DMS153 (cell line): Measurements from ENCODE around the gene LYZL1.
"Not testable (repeated sequence)": the region's sequence is repeated elsewhere in the genome, so short reads cannot be mapped to it uniquely, and the experiment has no call there.

Experiments
- DNase-seq: peaks from one replicate; lab custom pipeline; 2025; lab: John Stamatoyannopoulos, UW

Gene LYZL1

DNA sequence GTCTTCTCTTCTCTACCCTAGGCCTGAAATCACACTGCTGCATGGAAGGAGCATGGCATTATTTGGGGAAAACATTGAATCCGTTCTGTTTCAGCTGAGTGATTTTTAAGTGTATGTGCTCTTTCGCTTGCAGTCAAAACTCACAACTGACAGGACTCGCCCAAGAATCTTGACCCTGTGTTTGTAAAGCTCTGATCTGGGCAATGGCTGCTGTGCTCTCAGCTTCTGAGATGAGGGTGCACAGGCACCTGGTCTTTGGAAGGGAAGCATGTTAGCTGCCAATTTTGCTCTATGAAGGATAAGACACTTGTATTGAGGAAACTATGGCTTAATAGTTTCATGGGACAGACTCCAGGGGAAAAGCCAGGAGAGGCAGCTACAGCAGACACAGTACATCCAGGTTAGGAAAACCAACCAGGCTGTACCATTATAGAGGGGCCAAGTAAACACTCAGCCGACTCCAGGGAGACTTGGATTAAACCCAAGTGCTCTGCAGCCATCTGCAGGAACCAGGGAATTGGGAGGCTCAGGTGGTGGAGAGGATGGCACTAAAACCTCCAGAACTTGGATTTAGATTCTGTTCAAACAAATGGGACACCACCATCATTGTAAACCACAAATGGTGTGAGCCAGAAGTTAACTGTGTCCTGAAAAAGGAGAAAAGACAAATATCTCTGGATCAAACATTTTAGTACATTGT, 43.3 kb downstream of the LYZL1 start:
- DNase-seq: no peak

DNA sequence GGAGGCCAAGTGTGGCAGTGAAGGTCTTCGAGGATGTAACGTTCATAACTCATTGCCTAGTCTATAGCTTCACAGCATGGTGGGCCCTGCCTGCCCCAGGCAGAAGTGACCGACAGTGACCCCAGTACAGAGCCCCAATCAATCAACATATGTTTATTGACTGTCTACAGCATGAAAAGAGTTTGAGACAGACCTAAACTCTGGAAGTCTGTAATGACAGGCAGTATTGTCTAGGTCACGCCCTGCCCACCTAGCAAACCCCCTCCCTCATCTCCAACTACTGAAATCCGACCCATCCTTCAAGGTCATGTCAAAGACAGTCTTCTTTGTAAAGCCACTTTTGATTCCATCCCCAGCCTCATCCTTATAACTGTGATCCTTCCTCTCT, 43.9 kb downstream of the LYZL1 start:
- no peak for DNase-seq

DNA sequence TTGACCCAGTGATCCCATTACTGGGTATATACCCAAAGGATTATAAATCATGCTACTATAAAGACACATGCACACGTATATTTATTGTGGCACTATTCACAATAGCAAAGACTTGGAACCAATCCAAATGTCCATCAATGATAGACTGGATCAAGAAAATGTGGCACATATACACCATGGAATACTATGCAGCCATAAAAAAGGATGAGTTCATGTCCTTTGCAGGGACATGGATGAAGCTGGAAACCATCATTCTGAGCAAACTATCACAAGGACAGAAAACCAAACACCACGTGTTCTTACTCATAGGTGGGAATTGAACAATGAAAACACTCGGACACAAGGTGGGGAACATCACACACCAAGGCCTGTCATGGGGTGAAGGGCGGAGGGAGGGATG, 48.7 kb downstream of the LYZL1 start:
- not testable (repeated sequence) for DNase-seq

DNA sequence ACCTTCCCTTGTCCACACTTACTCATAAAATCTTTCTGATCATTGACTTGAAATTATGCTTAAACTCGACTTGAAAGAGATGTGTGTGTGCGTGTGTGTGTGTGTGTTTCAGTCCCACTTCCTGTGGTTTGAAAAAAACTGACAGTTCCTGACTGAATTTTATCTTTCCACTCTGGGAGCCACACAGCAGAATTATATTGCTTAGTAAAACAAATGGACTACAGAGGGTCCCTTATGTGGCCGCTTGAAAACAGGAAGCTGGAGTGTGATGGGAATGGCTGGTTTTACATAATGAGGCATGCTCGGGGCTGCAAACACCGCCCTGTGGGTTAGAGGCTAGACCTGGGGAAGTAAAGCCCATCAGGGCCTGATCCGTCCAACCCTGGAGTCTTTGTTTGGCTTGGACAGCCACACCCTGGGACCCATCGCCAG, 54.8 kb downstream of the LYZL1 start:
- no peak for DNase-seq

DNA sequence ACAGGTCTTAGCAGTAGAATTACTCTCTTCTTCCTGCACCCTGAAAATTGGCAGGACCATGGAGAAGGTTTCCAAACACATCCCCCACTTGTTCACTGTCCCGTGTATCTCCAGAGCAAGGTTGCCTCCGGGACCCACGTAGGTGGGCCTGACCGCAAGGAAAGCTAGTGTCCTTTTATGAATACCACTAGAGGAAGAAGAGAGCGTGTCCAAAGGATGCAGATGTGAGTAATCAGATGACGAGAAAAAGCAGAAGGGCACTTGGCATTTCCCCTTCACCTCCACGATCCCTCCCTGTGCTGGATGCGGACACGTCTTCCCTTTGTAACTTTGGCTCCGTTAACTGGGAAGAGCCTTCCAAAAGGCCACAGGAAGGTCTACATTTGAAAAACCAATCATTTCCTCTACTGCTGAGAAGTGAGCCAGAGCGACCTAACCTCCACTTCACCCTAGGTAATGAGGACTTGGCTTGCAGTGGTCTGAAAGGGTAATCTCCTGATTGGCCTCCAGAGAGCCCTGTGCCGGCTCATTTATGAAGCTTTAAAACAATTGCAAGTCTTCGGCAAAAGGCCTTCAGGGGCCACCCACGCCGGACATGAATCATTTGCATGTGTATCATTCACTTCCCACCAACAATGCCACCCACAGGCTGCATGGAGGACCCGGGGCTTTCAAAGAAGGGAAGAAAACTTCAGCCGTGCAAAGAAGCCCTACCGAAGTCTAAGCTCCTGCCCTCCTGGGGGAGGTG, 55.4 kb downstream of the LYZL1 start:
- DNase-seq: no peak

DNA sequence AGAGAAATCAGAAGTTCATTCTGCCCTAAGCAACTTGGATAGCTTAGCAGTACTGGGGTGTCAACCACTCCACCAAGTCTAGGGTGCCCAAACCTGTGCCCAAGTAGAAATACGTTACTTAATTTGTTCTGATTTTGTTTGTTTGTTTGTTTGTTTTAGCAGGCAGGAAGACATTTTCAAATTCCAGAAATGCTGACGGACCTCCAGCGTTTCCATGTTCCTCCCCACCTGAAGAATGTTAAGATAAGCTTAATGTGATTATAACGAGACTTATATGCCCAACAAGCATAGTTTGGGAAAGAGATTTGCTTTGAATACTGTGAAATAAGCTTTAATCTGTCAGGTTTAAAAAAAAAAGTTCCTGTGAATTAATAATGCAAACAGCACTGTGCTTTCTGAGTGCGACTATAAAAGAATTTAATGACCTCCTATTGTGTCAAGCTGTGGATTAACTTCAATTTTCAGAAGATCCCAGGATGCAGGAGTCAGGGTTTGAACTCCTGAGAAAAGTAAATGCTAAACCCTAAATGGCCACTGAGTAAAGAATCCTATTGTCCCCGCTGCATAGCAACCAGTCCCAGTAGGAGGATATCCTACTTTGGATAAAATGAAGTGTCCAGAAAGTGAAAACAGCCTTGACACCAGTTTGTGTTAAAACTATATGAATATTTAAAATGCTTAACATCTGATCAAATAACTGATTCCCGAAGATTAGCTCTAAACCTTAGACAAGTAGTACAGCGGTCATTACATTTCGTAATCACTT, 56.5 kb downstream of the LYZL1 start:
- no peak for DNase-seq

DNA sequence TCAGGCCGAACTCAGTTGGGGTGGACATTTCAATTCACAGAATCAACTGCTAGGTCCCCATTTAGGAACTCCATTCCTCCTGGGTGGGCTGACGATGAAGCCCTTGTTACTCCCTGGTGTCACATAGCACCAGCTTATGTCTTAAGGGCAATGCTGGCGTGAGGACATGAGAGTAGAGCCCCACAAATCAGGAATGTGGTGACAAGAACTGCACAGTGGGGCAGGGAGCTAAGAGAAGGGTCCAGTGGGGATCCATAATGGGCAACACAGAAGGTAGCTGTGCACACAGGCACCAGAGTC, 57.0 kb downstream of the LYZL1 start:
- no peak for DNase-seq

GRCh38 chr10:29346296-29347001, 57.6 kb downstream of the LYZL1 start:
- DNase-seq: no peak

DNA sequence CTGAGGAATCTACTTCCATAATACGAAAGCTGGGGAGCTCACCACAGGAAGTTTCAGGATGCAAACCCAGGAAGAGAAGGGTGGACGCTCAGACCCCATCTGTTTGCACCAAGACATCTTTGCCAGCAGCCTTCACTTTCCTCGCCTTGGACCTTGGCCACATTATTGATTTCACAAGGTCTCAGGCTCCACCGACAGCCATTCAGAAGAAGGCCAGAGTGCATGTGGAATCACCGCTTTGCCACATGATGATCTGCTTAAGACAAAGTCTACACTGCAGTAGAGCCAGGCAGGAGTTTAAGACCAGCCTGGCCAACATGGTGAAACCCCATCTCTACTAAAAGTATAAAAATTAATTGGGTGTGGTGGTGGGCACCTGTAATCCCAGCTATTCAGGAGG, 60.0 kb downstream of the LYZL1 start:
- no peak for DNase-seq

DNA sequence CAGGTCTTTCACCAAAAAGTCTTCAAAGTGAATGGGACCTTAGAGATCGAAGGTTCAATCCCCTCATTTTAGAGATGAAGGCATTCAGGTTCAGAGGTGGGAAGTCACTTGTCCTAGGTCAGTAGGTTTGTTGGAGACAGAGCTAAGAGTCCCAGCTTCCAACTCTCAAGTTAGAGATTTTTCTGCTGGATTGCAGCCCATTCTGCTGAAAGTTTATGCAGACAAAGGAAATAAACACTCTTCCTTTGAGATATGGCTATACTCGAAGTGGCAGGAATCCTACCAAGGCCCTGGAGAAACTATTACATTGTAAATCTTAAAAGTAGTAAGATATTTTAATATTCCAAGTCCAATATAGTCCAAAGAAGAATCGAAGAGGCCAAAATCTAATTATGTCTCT, 64.4 kb downstream of the LYZL1 start:
- no peak for DNase-seq

DNA sequence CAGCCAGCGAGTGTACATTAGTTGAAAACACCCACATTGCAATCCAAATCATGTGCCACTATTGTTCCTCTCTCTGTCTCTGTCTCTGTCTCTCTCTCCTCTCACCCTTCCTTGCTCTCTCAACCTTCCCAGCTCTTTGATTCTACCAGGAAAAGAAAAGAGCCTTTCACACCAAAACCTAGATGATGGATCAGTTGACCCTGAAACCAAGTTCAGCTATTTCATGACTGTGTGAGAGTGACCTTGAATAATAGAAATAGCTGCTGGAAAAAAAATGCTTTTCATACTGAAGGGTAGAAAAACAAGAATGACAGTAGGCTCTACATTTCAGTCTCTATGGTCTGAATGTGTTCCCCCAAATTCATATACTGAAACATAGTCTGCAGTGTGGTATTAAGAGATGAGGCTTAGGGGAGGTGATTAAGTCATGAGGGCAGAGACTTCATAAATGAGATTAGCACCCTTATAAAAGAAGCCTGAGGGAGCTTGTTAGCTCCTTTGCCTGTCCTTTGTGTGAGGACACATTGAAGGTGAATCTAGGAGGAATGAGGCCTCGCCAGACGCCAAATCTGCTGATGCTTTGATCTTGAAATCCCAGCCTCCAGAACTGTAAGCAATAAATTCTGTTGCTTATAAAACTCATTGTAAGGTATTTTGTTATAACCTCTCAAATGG, 65.2 kb downstream of the LYZL1 start:
- DNase-seq: no peak

DNA sequence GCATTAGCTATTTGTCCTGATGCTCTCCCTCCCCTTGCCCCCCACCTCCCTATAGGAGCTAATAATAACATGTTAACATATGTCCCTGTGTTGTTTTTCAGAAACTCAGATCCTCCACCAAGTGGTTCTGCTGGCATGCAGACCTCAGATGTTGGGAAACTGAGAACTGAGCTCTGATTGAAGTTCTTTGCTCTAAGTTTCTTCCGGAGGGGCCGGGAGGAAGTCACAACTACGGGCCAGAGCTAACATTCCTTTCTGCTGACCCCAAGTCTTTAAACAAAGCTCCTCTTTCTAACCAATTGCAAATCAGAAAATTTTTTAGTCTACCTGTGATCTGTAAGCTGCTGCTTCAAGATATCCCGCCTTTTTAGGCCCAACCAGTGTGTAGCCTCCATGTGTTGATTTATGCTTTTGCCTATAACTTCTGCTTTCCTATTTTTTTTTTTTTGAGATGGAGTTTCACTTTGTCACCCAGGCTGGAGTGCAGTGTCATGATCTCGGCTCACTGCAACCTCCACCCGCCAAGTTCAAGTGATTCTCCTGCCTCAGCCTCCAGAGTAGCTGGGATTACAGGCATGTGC, 66.6 kb downstream of the LYZL1 start:
- DNase-seq: no peak

GRCh38 chr10:29356931-29357330, 68.1 kb downstream of the LYZL1 start:
- DNase-seq: no peak

DNA sequence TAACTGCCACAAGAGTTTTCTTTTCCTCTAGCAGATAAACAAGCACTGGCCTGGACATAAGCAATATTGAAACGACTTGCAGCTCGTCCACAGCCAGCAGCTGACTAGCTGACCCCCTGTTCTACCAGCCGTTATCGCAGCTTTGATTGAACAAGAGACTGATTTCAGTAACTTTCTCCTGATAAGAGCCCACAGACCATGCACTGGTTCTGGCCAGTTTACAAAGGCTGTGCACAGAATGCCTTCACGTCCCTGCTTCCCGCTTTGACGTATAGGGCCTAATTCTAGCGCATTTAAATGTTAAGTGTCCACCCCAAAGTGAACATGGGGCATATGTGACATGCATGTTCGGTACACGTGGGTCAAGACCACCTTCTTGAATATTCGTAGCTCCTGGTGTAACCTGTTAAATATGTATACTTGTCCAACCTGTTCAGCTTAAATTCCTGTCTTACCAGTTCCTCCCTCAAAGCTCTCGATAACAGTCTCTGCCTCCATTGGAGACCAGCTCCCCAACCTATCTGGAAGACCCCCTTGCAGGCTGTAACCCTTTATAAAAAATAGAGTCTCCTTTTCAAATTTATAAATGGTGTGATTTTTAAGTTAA, 69.2 kb downstream of the LYZL1 start:
- no peak for DNase-seq

DNA sequence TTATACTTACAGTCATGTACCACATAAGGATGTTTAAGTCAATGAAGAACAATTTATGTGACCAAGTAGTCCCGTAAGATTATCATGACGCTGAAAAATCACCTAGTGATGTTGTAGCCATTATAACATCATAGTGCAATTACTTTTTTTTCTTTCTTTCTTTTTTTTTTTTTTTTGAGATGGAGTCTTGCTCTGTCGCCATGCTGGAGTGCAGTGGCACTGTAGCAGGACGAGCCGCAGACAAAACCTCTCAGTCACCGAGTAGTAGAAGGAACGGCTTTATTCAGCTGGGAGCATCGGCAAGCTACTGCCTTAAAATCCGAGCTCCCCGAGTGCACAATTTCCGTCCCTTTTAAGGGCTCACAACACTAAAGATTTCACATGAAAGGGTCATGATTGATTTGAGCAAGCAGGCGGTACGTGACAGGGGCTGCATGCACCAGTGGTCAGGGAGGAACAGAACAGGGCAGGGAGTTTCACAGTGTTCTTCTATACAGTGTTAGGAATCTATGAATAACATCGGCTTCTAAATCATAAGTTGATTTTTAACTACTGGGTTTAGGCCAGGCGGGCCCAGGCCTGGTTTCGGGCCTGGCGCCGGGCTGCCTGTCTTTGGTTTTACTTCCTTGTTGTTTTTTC, 71.5 kb downstream of the LYZL1 start:
- not testable (repeated sequence) for DNase-seq
